ENCODE results near the gene C3orf22.
"Not testable (repeated sequence)": the region's sequence is repeated elsewhere in the genome, so short reads cannot be mapped to it uniquely, and the experiment has no call there.

C3orf22 gene

DNA sequence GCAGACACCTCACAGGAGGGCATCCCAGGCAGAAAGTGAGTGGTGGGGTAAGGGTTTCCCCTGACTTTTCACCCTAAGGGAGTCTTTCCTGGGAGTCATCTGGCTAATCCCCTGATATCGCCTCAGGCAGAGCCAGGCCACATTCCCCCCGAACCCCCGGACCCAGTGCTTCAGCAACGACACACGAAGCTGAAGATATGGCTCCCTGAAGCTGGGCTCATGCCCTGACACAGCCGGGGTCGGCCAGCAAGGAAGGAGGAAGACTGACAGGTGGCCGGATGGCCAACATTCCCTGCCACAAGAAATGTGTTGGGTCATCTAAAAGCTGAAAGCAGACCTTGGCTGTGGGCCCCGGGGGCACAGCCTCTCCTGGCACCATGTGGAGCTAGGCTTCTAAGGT is 20.4 kb downstream of the C3orf22 start:
- H3K27me3 ChIP-seq (ENCODE audit: control insufficient read depth, insufficient read depth, low read length): no peaks in the 10 kb centered on the region

DNA sequence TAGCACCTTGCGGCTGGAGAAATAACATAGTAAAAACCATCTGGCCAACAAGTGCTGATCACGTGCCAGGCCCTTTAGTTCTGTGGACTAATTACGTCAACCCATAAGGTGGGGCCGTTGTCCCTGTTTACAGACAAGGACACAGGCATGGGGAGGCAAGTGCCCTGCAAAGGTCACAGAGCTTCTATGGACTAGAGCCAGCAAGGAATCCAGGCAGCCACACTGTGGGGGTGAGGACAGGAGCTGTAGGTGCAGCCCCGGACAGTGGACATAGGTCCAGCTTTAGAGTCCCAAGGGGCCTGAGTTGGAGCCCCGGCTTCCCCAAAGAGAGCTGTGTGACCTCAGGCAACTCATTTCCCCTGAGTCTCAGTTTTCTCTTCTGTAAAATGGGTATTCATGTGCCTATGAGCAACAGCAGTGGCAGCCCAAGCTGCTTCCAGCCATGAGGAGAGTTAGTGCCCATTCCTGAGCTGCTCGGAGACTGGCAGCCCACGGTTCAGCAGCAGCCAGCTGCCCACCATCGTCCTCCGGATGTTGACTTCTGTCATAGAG is 20.9 kb downstream of the C3orf22 start:
- Histone ChIP-seq H3K79me2 (no peaks in the 10 kb centered on the region), H3K4me3 (ENCODE audit: low read depth, low read length) (no peak overlapping the region), H3K9me3 (ENCODE audit: control insufficient read depth, low read length) (no peaks in the 10 kb centered on the region), H3K4me2 (ENCODE audit: low read length) (no peak overlapping the region), H3K27ac (no peak overlapping the region), H3K36me3 (ENCODE audit: control insufficient read depth, insufficient read depth, low read length) (no peaks in the 10 kb centered on the region), H2AFZ (no peak overlapping the region), H3K27me3 (ENCODE audit: control insufficient read depth, insufficient read depth, low read length) (no peaks in the 10 kb centered on the region), H3K4me1 (peaks cover 10% of the 10 kb centered on the region), H3K9ac (no peak overlapping the region)
- TF ChIP-seq, protein P1, sequence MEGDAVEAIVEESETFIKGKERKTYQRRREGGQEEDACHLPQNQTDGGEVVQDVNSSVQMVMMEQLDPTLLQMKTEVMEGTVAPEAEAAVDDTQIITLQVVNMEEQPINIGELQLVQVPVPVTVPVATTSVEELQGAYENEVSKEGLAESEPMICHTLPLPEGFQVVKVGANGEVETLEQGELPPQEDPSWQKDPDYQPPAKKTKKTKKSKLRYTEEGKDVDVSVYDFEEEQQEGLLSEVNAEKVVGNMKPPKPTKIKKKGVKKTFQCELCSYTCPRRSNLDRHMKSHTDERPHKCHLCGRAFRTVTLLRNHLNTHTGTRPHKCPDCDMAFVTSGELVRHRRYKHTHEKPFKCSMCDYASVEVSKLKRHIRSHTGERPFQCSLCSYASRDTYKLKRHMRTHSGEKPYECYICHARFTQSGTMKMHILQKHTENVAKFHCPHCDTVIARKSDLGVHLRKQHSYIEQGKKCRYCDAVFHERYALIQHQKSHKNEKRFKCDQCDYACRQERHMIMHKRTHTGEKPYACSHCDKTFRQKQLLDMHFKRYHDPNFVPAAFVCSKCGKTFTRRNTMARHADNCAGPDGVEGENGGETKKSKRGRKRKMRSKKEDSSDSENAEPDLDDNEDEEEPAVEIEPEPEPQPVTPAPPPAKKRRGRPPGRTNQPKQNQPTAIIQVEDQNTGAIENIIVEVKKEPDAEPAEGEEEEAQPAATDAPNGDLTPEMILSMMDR (IDR thresholded peaks at IDR 0.05): no peak

More for the DNA sequence above, 20.4 kb downstream of the C3orf22 start:
- Histone ChIP-seq H3K36me3 (ENCODE audit: control insufficient read depth, insufficient read depth, low read length) (no peaks in the 10 kb centered on the region), H3K9me3 (ENCODE audit: control insufficient read depth, low read length) (no peaks in the 10 kb centered on the region), H2AFZ (no peak overlapping the region), H3K27ac (no peak overlapping the region), H3K4me1 (peaks cover 10% of the 10 kb centered on the region), H3K4me3 (ENCODE audit: low read depth, low read length) (no peak overlapping the region), H3K79me2 (no peaks in the 10 kb centered on the region), H3K9ac (no peak overlapping the region), H3K4me2 (ENCODE audit: low read length) (no peak overlapping the region)
- TF ChIP-seq, protein P1 (IDR thresholded peaks at IDR 0.05): no peak

DNA sequence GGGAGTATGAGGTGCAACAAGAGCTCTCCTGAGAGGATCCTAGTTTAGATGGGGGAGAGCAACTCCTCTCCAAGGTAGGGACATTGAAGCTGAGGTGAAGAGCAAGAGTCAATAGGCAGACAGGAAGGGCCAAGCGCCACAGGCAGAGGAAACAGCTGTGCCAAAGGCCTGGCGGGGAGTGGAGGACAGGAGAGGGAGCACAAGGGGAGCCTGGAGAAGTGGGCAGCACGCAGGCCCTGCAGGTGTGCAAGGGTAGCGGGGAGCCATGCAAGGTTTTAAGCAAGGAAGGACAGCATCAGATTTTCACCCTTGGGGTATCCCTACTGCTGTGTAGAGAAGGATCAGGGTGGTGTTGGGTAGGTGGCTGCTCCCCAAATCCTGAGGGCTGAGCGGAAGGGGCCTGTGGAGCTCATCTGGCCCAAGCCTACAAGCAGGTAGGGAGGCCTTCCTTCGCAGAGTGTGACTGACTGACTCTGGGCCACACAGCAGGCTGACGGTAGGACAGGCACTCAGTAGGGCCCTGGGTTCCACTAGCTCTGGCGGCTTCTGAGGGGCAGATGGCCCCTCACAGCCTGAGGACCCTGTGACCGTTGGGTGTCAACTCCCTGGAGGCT is 21.5 kb downstream of the C3orf22 start:
- TF ChIP-seq, protein P1 (IDR thresholded peaks at IDR 0.05): no peak
- Histone ChIP-seq H3K36me3 (ENCODE audit: control insufficient read depth, insufficient read depth, low read length) (no peaks in the 10 kb centered on the region), H3K4me2 (ENCODE audit: low read length) (no peak overlapping the region), H3K4me1 (peaks cover 10% of the 10 kb centered on the region), H3K27me3 (ENCODE audit: control insufficient read depth, insufficient read depth, low read length) (no peaks in the 10 kb centered on the region), H3K9ac (no peak overlapping the region), H3K9me3 (ENCODE audit: control insufficient read depth, low read length) (no peaks in the 10 kb centered on the region), H3K4me3 (ENCODE audit: low read depth, low read length) (no peak overlapping the region), H3K27ac (no peak overlapping the region), H3K79me2 (no peaks in the 10 kb centered on the region), H2AFZ (no peak overlapping the region)

DNA sequence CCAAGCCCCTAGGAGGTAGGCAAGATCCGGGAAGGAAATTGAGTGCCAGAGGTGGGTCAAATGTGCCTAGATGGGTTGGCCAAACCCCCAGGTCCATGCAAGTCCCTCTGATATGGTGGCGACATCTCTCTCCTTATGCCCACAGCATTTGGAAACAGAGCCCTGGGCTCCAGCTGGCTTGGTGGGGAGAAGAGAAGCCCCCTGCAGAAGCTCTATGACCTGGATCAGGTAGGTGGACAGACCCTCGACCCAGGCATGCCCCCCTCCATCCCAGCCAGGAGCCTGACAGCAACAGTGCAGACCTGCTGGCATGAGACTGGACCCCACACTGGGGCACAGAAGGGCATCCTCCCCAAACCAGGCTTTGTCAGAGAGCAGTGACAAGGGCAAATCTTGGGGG is 22.6 kb downstream of the C3orf22 start:
- Histone ChIP-seq H3K27me3 (ENCODE audit: control insufficient read depth, insufficient read depth, low read length) (no peaks in the 10 kb centered on the region), H3K9me3 (ENCODE audit: control insufficient read depth, low read length) (no peaks in the 10 kb centered on the region), H3K4me3 (ENCODE audit: low read depth, low read length) (no peak overlapping the region), H3K27ac (no peak overlapping the region), H2AFZ (no peak overlapping the region), H3K4me2 (ENCODE audit: low read length) (no peak overlapping the region), H3K9ac (no peak overlapping the region), H3K79me2 (no peaks in the 10 kb centered on the region), H3K4me1 (peaks cover 8% of the 10 kb centered on the region), H3K36me3 (ENCODE audit: control insufficient read depth, insufficient read depth, low read length) (no peaks in the 10 kb centered on the region)
- TF ChIP-seq, protein P1 (IDR thresholded peaks at IDR 0.05): no peak

DNA sequence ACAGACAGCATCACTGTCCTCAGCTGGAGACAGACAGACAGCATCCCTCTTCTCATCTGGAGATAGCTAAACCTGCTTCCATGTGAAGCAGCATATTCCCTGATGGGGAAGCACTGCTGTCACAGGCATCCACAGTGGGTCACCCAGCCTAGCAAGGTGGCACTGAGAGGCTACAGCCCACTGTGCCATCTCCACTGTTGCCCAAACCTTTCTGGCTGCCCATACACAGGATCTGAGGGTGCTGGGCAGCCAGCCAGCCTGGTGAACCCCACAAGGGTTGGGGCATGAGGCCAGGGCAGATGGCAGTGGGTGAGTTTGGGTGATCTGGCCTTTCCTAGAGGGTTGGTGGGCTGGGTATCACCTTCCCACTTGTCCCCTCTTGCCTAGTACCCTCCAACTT is 23.1 kb downstream of the C3orf22 start:
- Histone ChIP-seq H2AFZ (no peak overlapping the region), H3K9ac (no peak overlapping the region), H3K79me2 (no peaks in the 10 kb centered on the region), H3K27me3 (ENCODE audit: control insufficient read depth, insufficient read depth, low read length) (no peaks in the 10 kb centered on the region), H3K9me3 (ENCODE audit: control insufficient read depth, low read length) (no peaks in the 10 kb centered on the region), H3K4me1 (peaks cover 3% of the 10 kb centered on the region), H3K4me2 (ENCODE audit: low read length) (no peak overlapping the region), H3K36me3 (ENCODE audit: control insufficient read depth, insufficient read depth, low read length) (no peaks in the 10 kb centered on the region), H3K27ac (no peak overlapping the region), H3K4me3 (ENCODE audit: low read depth, low read length) (no peak overlapping the region)
- TF ChIP-seq, protein P1 (IDR thresholded peaks at IDR 0.05): no peak

DNA sequence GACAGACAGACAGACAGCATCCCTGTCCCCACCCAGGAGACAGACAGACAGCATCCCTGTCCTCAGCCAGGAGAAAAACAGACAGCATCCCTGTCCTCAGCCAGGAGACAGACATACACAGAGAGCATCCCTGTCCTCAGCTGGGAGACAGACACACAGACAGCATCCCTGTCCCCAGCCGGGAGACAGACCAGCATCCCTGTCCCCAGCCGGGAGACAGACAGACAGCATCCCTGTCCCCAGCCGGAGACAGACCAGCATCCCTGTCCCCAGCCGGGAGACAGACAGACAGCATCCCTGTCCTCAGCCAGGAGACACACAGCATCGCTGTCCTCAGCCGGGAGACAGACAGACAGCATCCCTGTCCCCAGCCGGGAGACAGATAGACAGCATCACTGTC is 24.0 kb downstream of the C3orf22 start:
- not testable (repeated sequence) for H3K4me2 ChIP-seq (ENCODE audit: low read length); H3K9ac ChIP-seq; H3K4me3 ChIP-seq (ENCODE audit: low read depth, low read length); H3K27me3 ChIP-seq (ENCODE audit: control insufficient read depth, insufficient read depth, low read length); H3K4me1 ChIP-seq; H3K79me2 ChIP-seq; H3K9me3 ChIP-seq (ENCODE audit: control insufficient read depth, low read length); H3K27ac ChIP-seq; H2AFZ ChIP-seq; H3K36me3 ChIP-seq (ENCODE audit: control insufficient read depth, insufficient read depth, low read length)
